Panc1 (cell line): Measurements from ENCODE around the gene IFT122. TPM values are rescaled to one million over a fixed set of nuclear protein-coding genes. Genes with fewer than 3 reads are reported as not detected.

Source experiments
- ATAC-seq: fragments of 200-7000 bp; cut with Tn5 transposase; 2 replicates; pipeline ENCODE4 v1.9.1; 2020; ENCODE audit warnings: mild to moderate bottlenecking, moderate library complexity
- BruUV-seq: library from RNA; stranded (reverse); fragments of 400-500 nt; replicated peaks from 2 replicates; lab custom pipeline; 2021; lab: Mats Ljungman, UMichigan
- CTCF ChIA-PET: fragments of 300-600 bp; sonication (Branson Sonifier 250); formaldehyde crosslinking; loops from one replicate; lab custom pipeline; 2022; ENCODE audit warnings: antibody characterized with exemption; lab: Charles Lee
- POLR2A ChIA-PET: fragments of 300-600 bp; sonication (Branson Sonifier 250); formaldehyde crosslinking; loops from one replicate; lab custom pipeline; 2022; ENCODE audit warnings: antibody characterized with exemption; lab: Charles Lee
- DNase-seq: peaks from one replicate; pipeline ENCODE4 v3.0.0-alpha.2; 2010; ENCODE audit warnings: low read depth, low spot score
- H3K27ac ChIP-seq: 2 replicates; pipeline ENCODE4 v1.5.1; 2011; ENCODE audit warnings: mild to moderate bottlenecking, low read length, inconsistent platforms
- H3K27me3 ChIP-seq: fragments of 200-500 bp; sonication (Bioruptor generic); 2 replicates; pipeline ENCODE4 v1.6.0; 2014; ENCODE audit warnings: low read length, inconsistent platforms; ENCODE audit not compliant: control insufficient read depth, insufficient read depth
- H3K36me3 ChIP-seq: fragments of 200-500 bp; sonication (Bioruptor generic); 2 replicates; pipeline ENCODE4 v1.5.1; 2014; ENCODE audit warnings: inconsistent platforms, mild to moderate bottlenecking, low read length, moderate library complexity; ENCODE audit not compliant: control insufficient read depth, insufficient read depth
- H3K4me1 ChIP-seq: 2 replicates; pipeline ENCODE4 v1.5.1; 2011; ENCODE audit warnings: inconsistent platforms, mild to moderate bottlenecking, low read length, moderate library complexity; ENCODE audit not compliant: control insufficient read depth, insufficient read depth
- H3K4me3 ChIP-seq, 2 experiments: 2 replicates each; pipeline ENCODE4 v1.5.1; 2011 to 2012; ENCODE audit warnings: low read depth in 2 of 2, low read length in 2 of 2, mild to moderate bottlenecking in 2 of 2, inconsistent platforms in 1 of 2, moderate library complexity in 1 of 2
- H3K9me3 ChIP-seq: fragments of 200-500 bp; sonication (Bioruptor generic); 2 replicates; pipeline ENCODE4 v1.5.1; 2014; ENCODE audit warnings: low read depth, mild to moderate bottlenecking, inconsistent platforms, low read length, moderate library complexity; ENCODE audit not compliant: control insufficient read depth, insufficient read depth
- CTCF ChIP-seq: fragments of 450-650 bp; IDR thresholded peaks from 2 replicates; pipeline ENCODE4 v1.5.1; 2017; ENCODE audit warnings: mild to moderate bottlenecking
- POLR2AphosphoS5 ChIP-seq: IDR thresholded peaks from 2 replicates; pipeline ENCODE4 v1.6.1; 2012; ENCODE audit warnings: mild to moderate bottlenecking, low read depth, low read length, moderate library complexity
- REST ChIP-seq, 2 experiments: IDR thresholded peaks; 2 replicates each; pipeline ENCODE4 v1.6.1; 2011 to 2012; ENCODE audit warnings: low read depth in 2 of 2, control low read depth in 1 of 2, low read length in 1 of 2, mild to moderate bottlenecking in 1 of 2, moderate library complexity in 1 of 2; ENCODE audit not compliant: insufficient read depth in 1 of 2
- SIN3A ChIP-seq: IDR thresholded peaks from 2 replicates; pipeline ENCODE4 v1.6.1; 2012; ENCODE audit warnings: low read depth, mild to moderate bottlenecking, low read length, moderate library complexity, borderline replicate concordance; ENCODE audit not compliant: insufficient read depth
- TCF7L2 ChIP-seq: IDR thresholded peaks from 2 replicates; pipeline ENCODE4 v1.6.1; 2011; ENCODE audit warnings: mild to moderate bottlenecking, low read depth, low read length, inconsistent platforms
- in situ Hi-C: cut with HindIII; loops from 2 replicates; pipeline ENCODE4 v1.10.0; 2016; ENCODE audit warnings: low sequenced_read_pairs, low pct_unique_long_range_greater_than_20kb
- intact Hi-C: fragments of 100-400 bp; cut with micrococcal nuclease; formaldehyde crosslinking; loops from one replicate; pipeline ENCODE4 v1.10.0; 2022; ENCODE audit not compliant: unreplicated experiment
- total RNA-seq: library from RNA; stranded (reverse); gene quantifications from one replicate; pipeline ENCODE4 v1.2.1, GENCODE V29; 2021; ENCODE audit not compliant: unreplicated experiment

IFT122 gene
- total RNA-seq, 1 experiment from 2014 or later, result 52.4 TPM

- CTCF ChIA-PET, result no interaction called here
- in situ Hi-C loops, result no loop called here
- ATAC-seq (no peak), DNase-seq (no peak)
- Histone ChIP-seq H3K4me3 (no peak overlapping the region), H3K36me3 (peaks cover 45% of the 10 kb centered on the region), H3K27me3 (no peaks in the 10 kb centered on the region), H3K27ac (no peak overlapping the region), H3K9me3 (no peaks in the 10 kb centered on the region), H3K4me1 (peaks cover 14% of the 10 kb centered on the region)
- no peak for TF ChIP-seq TCF7L2
- TF ChIP-seq CTCF, result no peak
- TF ChIP-seq SIN3A, result no peak
- TF ChIP-seq REST (IDR thresholded peaks at IDR 0.05; ENCODE audit: insufficient read depth in 1 of 2, low read depth in 2 of 2, low read length in 1 of 2), result no peak
- TF ChIP-seq POLR2AphosphoS5, result no peak
- no TSS peak for BruUV-seq
- intact Hi-C loops, result no loop called here
- POLR2A ChIA-PET, result no interaction called here
Observed at GRCh38 chr3:129432036-129432435, 8.0 kb upstream of the IFT122 start.

- H3K36me3 ChIP-seq, result peaks cover 51% of the 10 kb centered on the region
- CTCF ChIA-PET, result no interaction called here
- no TSS peak for BruUV-seq
Observed at GRCh38 chr3:129432671-129433070, 7.4 kb upstream of the IFT122 start.

More at GRCh38 chr3:129432671-129433070, 7.4 kb upstream of the IFT122 start:
- in situ Hi-C loops, result no loop called here
- Histone ChIP-seq H3K9me3 (no peaks in the 10 kb centered on the region), H3K4me3 (no peak overlapping the region), H3K27me3 (no peaks in the 10 kb centered on the region), H3K4me1 (peaks cover 17% of the 10 kb centered on the region), H3K27ac (no peak overlapping the region)
- intact Hi-C loops, result no loop called here
- TF ChIP-seq REST (IDR thresholded peaks at IDR 0.05; ENCODE audit: insufficient read depth in 1 of 2, low read depth in 2 of 2, low read length in 1 of 2) (no peak), CTCF (no peak), POLR2AphosphoS5 (no peak), SIN3A (no peak), TCF7L2 (no peak)
- no peak for DNase-seq
- POLR2A ChIA-PET, result no interaction called here
- ATAC-seq, result no peak
